ENCODE data around the gene IFIH1.

IFIH1 gene

DNA sequence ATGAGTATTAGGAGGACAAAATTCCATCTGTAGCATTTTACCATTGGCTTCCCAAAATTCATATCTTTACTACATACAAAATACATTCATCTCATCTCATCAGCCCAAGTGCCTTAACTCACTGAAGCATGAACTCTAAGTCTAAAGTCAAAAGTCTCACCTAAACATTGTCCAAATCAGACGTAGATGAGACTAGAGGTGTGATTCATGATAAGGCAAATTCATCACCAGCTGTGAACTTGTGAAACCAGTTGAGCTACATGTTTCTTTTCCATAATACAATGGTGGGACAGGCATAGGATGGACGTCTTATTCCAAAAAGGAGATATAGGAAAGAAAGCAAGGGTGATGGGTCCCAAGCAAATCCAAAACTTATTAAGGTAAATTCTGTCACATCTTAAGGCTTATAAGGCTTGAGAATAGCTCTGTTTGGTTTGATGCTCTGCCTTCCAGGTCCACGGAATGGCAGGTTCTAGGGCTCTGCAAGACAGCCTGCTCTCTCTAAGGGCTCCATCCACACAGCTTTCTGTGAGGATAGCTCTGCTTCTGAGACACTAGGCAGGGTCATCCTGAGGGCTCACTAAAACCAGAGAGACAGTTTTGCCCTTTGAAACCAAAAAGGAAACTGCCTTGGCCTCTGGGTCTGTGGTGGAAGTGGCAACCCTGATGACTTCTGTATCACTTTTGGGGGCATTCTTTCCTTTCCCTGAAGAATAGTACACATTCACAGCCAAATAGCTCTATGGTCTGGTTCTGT lies 9.6 kb downstream of the IFIH1 start:
- DNase-seq: no peak

DNA sequence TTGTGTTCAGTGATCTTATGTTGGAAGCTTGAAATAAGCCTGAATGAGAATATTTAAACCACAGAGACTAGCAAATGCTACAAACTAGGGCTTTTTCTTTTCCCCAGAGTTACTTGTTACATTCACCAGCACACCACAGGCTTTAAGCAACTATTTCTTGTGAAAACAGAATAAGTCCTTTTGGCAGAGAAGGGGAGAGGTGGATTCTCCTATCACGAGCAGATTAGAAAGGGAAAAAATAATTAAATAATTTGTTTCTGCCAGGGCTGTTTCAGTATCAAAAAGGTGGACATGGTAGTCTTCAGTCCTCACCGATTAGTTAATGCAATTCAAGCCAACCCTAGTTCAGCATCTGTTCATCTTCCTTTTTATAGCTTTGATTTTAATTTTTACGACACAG lies 12.6 kb downstream of the IFIH1 start:
- DNase-seq: no peak

DNA sequence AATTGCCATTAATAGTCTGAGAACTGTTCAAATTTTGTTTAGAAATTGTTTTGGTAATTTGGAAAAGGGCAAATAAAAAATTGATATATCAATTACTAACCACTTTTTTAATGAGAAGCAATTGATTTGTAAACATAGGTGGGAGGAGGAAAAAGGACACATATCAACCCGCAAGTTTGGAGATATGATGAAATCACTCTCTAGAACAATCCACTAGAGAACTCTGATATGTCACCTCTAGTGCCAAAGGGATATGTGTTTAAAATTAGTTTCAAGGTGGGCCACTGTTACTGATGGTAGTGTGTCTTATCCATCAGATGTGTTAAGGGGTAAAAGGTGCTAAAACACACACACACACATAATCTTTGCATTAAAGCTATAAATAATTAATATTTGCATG lies 16.6 kb downstream of the IFIH1 start:
- DNase-seq: no peak

DNA sequence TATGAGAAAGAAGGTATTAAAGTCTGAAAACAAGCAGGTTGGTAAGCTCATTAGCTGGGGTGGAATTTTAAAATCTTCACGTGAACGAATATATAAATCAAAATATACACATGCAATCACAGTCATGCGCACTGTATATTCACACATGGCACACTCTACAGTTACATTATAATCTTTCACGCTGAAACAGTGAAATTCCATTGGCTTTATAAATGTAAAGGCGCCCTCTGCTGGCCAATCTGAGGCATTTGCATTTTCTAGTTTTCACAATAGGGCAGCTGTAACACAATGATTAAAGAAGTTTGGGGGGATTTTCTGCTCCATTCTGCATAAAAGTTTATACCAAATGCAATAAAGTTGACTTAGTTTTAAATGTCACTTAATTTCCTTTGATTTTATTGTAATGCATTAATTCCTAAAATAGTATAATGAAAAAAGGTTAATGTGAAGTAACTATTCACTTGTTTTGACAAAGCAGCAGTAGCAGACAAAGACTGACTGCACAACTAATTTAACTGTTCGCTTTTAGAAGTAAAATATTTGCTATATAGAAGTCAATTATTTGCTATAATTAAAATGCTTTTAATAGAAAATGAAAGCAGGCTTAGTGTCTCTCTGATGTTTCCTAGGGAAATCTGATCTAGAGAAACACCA lies 17.2 kb downstream of the IFIH1 start:
- peak; percentile 46 for DNase-seq

DNA sequence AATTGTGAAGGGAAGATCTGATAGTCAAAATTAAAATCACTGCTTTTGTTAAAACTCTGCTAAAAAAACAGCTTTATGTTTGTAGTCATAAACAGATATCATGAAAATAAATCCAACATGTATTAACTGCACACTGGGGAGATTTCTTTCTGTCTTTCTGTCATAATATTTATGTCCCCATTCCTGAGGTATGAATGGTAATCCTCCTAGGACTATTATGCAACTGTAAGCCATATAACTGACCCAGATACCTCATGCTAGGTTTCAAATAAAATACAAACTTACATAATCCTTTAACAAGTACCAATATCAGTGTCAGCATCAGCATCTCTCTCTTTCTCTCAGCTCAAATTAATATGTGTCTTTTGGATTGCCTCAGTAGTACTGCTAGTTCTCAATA lies 18.2 kb downstream of the IFIH1 start:
- no peak for DNase-seq

DNA sequence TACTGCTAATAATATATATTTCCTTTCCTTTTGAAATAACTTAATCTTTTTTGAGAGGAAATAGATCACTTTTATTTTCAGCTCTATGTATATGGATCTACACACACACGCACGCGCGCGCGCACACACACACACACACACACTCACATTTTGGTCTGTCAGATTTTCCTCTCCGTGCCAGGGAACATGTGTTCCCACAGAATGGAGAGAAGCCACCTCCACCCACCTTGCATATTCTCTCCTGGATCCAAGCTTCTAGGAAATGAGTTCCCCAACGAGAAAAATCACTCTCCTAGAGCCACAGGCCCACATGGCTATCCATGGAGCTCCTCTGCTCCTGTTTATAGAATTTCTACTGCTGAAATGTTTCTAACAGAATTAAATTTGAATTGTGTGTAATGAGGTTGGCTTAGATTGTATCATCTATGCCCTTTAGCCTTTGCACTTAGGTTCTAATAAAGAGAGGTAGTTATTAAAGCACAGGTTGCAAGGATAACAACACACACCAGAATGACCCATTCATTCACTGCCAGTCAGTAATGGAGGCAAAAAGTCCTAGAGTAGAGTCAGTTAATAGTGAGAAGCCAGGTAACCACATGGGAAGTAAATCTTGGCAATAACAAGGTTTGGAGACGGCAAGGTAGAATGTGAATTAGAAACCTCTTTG lies 19.7 kb downstream of the IFIH1 start:
- no peak for DNase-seq

DNA sequence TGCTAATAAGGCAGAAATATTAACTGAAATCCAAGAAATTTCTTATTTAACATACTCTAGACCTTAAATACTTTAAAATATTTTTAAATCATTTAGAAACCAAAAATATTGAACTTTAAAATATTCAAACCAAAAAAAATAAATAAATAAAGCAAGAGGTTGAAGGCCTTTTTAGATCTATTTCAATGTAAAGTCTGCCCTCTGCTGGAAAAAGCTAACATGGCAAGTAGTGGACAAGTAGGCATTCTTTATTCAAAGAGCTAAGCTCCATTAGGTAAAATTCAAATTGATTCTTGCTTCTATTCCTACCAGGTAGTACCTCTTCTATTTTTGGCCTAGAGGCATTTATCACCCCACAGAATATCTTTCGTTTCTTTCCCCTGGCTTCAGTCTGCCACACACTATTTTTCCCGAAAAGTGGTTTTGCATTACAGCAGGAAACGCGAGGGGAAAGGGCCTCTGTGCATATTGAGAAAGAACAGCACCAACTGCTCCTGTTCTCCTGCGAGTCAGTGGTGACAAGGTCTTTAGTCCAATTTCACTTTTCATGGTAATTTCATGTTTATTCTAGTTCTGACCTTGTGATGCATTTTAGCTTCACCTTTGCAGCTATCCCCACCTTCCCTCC lies 20.4 kb downstream of the IFIH1 start:
- peak; percentile 60 for DNase-seq

DNA sequence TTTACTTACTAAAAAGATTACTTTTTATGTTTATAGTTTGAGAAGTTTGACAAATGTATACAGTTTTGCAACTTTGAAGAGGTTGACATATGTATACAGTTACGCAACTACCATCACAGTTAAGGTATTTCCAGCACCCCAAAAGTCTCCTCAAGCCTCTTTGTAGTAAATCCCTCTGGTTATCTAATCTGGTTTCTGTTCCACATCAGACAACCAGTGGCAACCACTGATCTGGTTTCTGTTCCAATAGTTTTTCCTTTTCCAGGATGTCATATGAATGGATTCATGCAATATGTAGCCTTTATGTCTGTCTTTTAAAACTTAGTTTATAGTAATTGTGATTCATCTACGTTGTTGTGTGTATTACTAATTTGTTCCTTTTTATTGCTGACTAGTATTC lies 23.5 kb downstream of the IFIH1 start:
- no peak for DNase-seq

DNA sequence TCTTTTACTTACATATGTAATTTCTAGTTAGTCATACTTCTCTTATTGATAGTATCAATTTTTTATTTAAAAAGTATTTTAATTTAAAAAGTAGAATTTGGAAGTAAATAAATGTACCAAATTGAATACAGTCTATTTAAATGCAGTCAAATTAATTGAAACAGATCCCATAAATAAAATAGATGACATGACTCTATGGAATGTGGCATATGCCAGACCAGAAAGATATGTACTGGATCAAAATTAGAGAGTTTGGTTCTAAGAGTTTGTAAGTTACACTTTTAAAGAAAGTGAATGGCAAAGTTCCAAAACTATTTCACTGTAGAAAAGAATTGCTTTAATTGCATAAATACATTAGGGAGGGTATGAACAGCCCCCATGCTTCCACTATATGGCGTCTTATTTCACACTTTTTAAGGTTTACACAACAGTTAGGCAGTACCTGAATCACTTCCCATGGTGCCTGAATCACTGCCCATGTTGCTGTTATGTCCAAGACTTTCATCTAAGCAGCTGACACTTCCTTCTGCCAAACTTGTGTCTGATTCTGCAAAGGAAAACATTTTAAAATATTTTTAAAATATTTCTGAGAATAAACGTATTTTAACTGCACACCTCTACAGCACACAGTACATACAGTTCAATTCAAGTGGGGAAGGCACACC lies 25.2 kb downstream of the IFIH1 start:
- no peak for DNase-seq

DNA sequence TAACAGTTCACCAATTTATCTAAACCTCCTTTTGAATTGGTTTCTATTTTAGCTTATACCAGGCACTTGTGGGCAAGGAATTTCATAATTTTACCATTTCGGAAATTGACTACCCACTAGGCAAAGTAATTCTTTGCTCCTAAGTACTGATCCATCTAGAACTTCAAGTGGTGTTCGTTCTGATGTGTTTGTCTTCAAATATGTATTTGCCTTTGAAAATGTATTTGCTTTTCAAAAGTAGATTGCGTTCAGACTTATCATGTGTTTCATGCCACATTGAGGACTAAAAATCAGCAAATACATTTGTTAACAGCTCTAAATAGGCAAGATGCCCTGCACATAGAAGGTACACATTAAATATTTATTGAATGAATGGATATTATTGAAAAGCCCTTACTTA lies 26.7 kb downstream of the IFIH1 start:
- DNase-seq: no peak

DNA sequence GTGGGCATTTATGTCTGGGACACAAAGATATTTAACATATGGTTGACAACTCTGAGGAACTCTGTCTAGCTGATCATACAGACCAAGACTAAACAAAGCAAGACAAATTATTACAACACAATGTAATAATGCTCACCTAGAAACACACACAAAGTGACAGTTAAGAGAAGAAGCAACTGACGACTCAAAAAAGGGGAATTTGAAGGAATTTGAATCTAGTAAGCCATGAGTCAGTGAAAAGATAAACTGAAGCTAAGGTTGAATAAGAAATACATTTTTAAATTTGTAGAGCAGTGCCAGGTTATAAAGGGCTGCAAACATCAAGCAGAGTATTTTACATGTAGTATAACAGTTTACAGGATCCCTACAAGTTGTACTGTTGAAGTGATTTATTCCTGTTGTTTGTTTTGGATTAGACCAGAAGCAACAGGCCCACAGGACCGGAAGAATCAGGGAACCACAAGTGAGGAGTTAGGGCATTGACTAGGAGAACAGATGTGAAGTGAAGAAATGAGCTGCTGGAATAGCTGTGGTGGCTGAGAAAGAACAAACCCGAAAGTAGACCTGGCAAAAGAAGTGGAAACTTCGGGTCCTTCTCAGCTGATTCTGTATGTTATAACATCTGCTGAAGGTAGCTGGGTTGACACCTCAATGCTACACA lies 35.6 kb downstream of the IFIH1 start:
- no peak for DNase-seq

DNA sequence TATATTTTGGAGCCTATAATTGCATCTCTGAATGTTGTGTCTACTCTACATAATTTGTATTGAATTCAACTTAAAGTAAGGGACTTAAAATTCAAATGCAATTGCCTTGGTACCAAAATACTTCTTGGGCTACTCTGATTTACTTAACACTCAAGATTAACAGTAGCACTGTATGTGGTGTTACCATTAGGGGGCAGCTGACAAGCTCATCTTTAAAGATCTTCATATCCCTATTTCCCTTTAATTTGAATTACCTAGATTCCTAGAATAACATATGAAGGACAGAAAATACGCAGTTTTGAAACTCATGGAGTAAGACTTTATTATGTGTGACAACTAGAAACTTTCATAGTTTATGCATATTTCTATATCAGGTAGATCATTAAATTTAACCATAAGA lies 37.8 kb downstream of the IFIH1 start:
- no peak for DNase-seq

DNA sequence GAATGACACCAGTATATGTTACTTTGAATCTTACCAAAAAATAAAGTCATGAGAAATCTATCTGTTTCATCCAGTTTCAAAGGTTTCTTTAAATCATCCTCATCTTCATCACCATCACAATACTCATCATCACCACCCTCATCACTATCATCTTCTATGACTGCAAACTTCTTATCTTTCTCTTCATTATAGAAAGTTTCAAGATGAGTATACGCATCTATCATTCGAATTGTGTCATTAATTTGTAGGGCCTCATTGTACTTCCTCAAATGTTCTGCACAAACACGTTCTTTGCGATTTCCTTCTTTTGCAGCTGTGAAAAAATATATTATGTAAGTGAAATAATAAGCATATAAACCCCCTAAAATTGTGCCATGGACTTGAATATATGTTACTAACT lies 41.1 kb downstream of the IFIH1 start:
- no peak for DNase-seq

DNA sequence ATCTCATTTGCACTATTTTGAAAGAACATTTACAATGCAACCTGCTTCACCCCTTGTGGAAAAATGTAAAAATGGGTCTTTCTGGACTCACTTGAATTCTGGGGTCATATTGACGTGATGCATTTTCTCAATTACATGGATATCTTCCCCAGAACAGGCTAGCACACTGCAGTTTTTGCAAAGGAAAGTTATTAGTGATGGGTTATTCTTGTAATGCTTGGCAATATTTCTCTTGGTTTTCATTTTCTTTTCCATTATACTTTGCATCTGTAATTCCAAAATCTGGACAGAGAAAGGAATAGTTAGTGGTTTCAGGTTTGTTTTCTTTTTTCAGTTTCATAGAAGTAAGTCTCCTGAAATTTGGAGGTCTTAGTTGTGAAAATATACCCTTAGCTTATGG lies 50.5 kb downstream of the IFIH1 start:
- no peak for DNase-seq

DNA sequence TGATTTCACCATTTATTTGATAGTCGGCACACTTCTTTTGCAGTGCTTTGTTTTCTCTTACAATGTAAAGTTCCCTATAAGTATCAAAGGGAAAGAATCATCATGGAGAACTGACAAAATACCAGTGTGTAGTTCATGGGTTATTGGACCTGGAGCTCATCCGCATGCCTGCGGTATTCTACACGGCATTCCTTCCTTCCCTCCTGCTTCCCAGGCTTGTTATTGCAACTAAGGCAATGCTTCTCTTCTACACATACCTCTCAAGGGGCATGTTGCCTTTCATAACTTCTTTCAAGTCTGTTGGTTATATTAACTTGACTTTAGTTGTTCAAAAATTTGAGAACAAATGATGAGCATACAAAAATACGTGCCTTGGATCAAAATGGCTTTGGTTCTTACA lies 51.0 kb downstream of the IFIH1 start:
- no peak for DNase-seq

DNA sequence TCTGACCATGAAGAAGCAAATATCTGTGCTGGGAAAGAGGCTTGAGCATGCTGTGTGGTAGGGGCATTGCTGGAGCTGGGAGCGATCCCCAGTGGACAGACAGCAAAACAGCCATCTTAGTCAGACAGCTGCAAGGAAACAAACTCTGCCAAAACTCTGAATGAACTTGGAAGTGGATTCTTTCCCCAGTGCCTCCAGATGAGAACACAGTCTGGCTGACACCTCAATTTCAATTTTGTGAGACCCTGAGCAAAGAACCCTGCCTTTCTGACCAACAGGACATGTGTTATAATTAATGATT lies 52.1 kb downstream of the IFIH1 start:
- no peak for DNase-seq

DNA sequence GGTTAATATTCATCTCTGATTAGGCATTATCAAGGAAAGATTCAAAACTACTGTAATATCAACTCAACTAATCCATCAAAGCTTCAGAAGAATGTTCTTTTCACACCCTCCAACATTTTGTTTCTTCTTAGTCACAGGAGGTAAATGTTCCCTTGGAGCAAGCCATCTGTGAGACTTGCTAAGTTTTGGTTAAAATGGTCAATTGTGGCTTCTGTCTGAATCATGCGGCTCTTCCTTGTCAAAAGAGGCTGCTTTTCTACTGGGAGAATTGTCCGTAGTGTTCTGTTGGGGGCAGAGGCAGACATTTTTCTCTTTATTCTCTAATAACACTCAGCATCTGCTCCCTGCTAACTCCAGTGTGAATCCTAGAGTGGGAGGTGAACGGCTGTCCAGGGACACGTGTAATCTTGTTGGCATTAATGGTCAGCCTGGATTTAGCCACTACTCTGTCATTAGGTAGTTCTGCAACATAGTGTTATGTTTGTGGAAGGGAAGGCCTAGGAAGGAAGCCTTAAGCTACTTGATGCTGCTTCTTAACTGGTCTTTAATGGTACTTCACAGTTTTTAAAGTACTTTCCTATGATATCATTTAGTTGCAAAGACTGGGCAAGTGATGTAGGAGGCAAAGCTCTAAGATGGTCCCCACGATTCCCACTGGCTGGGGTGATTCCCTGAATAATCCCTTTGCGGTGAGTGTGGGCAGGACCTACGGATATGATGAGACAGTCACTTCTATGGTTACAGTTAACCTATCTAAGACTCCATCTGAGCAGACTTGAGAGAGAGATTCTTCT lies 52.6 kb downstream of the IFIH1 start:
- no peak for DNase-seq

DNA sequence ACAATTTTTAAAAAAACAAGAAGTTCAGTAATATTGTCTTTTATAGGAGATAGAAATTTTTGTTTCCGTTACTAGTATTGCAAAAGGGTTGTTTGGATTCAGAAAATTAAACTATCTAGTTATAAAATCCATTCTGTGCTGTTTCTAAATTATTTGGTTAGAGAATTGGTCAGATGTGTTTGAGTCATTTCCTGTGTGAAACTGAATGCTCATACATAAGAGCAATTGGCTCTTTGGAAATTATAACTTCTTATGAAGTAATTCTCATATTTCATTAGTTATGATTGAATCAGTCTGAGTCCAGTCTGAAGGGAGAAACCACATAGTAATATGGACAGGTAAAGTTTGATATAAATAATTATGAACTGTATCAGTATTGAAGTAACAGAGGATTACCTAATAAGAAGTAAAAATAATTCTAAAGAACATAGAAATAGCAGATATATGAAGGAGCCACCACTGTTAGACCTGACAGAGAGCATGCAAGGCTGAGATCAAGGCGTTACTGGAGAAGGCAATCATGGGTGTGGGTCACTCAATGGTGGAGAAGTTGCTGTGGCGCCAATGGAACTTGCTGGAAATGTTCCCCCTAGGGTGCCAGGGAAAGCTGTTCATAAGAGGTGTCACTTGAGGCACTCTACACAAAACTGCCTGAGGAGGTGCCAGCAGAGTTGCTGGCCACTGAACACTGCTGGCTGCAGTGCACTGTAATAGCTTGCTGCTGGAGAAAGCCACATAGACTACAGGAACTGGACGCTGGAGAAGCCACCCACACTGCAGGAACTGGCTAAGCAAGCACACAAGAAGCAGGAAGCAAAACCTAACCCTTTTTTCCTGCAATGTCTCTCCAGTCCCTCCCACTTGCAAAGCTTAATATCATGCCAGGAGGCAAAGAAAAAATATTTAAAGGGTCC lies 57.2 kb downstream of the IFIH1 start:
- DNase-seq: no peak

DNA sequence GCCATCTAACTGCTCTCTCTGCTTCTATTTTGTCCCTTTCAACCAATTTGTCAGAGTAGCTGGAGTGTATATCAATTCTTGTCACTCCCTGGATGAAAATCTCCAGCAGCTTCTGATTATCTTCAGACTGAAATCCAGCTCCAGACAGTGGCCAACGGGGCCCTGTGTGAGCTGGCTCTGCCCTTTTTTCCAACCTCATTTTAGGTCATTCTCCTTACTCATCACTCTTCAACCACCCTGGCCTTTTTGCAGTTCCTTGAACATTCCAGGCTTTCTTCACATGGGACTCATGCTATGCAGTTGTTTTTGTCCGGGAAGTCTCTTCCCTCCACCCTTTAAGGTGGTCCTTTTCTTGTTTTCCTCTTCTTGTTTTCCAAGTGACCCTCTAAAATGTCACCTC lies 59.8 kb downstream of the IFIH1 start:
- DNase-seq: no peak

DNA sequence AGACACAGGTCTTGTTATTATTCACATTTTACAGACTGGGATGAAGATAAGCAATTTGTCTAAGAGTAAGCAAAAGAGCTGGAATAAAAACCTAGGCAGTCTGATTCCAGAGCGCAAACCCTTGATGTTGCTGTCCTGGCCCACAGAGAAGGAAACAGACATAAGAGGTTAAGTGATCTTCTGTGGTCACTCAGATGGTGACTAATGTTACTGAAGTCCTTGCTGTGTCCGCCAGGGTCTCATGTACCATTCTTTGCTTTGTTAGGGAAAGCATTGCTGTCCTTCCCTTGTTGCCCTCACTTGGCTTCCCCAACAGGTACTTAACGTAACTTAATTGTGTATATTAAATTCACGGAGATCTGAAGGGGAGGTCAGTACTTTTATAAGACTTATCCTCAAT lies 60.3 kb downstream of the IFIH1 start:
- DNase-seq: no peak

DNA sequence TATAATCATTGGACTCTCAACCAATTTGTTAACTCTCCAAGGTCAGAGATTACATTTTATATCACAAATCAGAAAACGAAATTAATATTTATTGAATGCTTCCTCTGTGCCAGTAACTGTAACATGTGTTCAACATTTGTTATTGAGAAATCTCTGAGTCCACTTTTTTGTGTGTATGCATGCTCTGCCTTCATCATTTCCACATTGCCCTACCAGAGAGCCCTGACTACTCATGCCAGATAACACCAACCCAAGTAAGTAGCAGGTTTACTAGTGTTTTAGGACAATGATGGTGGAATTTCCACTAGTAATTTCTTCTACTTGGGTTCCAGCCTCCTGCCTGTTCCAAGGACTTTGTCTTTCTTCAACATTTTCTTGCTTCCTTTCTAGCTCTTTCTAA lies 61.1 kb downstream of the IFIH1 start:
- no peak for DNase-seq

All from NCI-H526 treated with DMSO at 0.1 percent for 48 hours (cell line).